Astrocyte of the spinal cord (primary cell): ENCODE measurements around the gene KY.

ENCODE experiments used
- DNase-seq: peaks from one replicate; pipeline ENCODE4 v3.0.0; 2011; ENCODE audit warnings: low read depth, low spot score
- H3K4me3 ChIP-seq: 2 replicates; pipeline ENCODE4 v1.5.1; 2011; ENCODE audit warnings: low read depth, mild to moderate bottlenecking, low read length, moderate library complexity
- in situ Hi-C: cut with HindIII; loops from 2 replicates; pipeline ENCODE4 v1.10.0; 2017; ENCODE audit warnings: low sequenced_read_pairs
- TF ChIP-seq, protein P1 (sequence below): IDR thresholded peaks from 2 replicates; pipeline ENCODE4 v1.5.1; 2012; ENCODE audit warnings: low read depth, mild to moderate bottlenecking, low read length, inconsistent platforms

Gene KY

DNA sequence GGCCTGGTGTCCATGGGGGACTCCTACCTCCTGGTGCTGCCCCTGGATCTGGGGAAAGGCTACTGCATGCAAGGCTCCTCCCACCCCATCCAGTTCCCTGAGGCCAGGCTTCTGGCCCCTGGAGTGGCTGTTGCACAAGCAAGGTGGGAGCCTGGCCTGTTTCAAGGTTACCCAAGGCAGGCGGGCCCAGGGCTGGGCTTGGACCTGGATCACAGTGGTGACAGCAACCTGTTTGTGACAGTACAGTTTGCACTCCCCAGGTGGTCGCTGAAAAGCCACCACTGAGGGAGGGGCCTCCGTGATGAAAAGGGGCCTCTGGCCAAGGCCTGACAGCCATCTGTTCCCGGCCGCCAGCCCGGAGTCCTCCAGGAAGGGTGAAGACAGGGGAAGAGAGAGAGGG, 14.4 kb upstream of the KY start:
- DNase-seq, result no peak
- TF ChIP-seq, protein P1, sequence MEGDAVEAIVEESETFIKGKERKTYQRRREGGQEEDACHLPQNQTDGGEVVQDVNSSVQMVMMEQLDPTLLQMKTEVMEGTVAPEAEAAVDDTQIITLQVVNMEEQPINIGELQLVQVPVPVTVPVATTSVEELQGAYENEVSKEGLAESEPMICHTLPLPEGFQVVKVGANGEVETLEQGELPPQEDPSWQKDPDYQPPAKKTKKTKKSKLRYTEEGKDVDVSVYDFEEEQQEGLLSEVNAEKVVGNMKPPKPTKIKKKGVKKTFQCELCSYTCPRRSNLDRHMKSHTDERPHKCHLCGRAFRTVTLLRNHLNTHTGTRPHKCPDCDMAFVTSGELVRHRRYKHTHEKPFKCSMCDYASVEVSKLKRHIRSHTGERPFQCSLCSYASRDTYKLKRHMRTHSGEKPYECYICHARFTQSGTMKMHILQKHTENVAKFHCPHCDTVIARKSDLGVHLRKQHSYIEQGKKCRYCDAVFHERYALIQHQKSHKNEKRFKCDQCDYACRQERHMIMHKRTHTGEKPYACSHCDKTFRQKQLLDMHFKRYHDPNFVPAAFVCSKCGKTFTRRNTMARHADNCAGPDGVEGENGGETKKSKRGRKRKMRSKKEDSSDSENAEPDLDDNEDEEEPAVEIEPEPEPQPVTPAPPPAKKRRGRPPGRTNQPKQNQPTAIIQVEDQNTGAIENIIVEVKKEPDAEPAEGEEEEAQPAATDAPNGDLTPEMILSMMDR, result no peak
- H3K4me3 ChIP-seq, result no peak overlapping the region
- in situ Hi-C loops, result no loop called here

DNA sequence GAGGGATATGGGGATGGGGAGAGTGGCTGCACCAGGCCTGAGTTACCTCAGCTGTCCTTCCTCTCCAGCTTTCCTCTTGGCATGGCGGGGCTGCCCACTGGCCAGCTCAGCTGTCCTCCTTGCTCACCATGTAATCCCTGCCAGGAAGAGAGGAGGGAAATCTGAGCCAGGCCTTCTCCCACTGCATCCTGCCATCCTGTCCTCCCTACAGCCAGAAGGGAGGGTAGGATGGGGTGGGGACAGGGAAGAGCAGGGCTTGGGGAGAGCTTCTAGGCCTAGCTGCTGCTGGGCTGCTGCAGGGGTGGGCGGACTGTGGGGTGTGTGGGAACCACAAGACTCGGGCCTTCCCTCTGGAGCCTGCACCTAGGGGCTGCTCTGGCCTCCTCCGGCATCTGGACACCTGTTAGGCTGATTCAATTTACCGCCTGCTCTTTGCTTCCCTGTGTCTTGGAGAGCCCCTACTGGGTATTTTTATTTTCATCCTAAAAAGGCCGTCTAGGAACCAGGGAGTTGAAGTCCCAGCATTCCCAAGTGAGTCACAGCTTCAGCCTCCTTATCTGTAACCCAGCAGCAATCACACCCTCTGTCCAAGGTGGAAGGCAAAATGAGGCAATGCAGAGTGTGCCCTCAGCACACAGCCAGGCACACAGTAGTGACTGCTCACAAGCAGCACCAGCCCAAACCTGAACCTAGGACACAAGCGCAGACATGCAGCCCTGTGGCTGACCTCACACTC, 13.1 kb upstream of the KY start:
- TF ChIP-seq, protein P1, result no peak
- no peak for DNase-seq
- no peak overlapping the region for H3K4me3 ChIP-seq
- in situ Hi-C loops, result no loop called here

DNA sequence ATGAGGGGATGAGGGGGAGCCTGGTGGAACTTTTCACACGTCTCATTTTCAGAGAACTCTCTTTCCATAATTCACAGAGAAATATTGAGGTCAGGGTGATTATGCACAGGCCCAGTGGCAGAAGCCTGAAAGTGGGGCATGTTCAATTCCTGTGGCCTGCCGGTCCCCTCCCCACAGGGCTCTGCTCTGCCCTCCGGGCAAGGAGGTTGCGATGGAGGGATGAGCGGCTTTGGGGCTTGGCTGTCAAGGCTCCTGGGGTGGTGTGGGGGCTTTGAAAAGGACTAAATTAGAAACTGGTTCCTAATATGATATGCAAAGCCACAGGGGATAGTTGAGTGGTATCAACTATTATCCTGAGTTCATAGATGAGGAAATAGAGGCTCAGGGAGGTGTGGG, 9.2 kb upstream of the KY start:
- no peak for DNase-seq
- in situ Hi-C loops, result no loop called here
- TF ChIP-seq, protein P1, result no peak
- no peak overlapping the region for H3K4me3 ChIP-seq

DNA sequence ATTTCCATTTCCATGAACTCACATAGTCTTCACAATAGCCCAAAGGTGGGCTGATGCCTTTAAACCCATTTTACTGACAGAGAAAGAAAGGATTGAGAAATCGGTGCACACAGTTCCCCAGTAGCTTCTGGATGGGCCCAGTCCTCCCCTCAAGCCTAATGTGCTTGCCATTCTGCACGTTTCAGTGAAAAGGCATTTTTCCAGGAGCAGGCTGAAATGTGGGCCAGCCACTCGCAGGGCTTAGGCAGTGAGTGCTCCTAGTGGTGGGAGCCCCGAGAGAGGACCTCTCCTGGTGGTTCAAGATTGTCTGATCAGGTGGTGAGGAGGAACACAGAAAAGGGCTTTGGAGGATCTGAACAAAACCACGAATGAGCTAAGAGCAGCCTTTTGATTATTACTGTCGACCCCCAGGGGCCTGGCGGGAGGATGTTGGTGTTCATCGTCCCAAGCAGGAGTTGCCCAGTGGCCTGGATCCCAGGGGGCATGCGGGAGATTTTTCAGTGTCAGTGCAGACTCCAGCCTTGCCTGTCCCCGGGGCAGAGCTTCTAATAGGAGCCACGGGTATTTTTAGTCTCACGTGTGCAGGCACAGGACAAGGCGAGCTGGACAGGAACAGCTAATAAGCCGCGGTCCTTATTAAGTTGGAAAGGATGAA, 8.7 kb upstream of the KY start:
- no peak for DNase-seq
- no peak overlapping the region for H3K4me3 ChIP-seq
- in situ Hi-C loops, result no loop called here
- TF ChIP-seq, protein P1, result no peak

DNA sequence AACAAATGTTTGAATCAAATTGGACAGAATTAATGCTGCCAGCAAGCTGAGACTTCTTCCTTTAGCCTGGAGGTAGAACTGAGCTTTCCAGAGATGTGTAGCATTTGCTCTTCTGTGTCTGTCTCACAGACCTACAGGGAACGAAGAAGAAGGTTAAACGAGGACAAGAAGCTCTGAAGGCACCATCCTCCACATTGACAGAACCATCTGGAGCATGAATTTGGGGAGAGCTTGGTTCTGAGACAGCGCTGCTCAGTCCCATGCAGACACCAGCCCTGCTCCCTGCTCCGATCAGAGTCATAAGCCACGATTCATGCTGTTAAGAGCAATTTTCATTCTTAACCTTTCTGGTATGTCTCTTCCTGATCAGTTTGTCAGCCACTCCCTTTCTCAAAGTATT, 7.7 kb upstream of the KY start:
- DNase-seq, result no peak
- TF ChIP-seq, protein P1, result no peak
- in situ Hi-C loops, result no loop called here
- no peak overlapping the region for H3K4me3 ChIP-seq

DNA sequence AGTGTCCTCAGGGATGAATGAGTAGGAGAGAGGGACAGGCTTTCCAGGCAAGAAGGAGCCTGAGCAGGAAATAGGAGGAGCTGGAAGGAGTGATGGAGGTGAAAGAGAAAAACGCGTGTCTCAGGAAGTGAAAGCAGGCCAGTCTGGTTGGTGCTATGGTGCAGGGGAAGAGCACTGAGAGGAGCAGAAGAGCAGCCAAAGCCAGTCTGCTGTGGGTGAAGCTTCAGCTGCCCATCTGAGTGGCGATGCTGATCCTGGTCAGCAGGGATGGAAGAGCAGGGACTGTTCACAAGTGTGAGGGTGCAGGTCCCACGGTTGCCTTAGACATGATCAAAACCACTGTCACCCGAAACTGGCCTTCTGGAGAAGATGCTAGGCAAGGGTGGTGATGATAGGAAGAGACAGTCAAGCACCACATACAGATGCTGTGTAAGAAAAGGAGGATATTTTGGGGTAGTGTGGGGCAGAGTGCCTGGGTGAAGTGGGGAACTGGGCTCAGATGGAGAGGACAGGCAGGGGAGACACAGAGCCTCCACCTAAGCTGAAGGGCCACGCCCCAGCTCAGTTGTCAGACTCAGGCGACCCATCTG, 5.5 kb upstream of the KY start:
- in situ Hi-C loops, result no loop called here
- TF ChIP-seq, protein P1, result no peak

More for the DNA sequence above, 5.5 kb upstream of the KY start:
- H3K4me3 ChIP-seq, result no peak overlapping the region
- no peak for DNase-seq
